H54 (cell line): ENCODE results near the gene TSPAN8.
"Not testable (repeated sequence)": the region's sequence is repeated elsewhere in the genome, so short reads cannot be mapped to it uniquely, and the experiment has no call there.

Experiments used
- DNase-seq: peaks from one replicate; pipeline ENCODE4 v3.0.0; 2011; ENCODE audit warnings: low spot score, mixed read lengths; ENCODE audit not compliant: insufficient read length
- FAIRE-seq: peaks from 3 replicates; lab custom pipeline; 2011; peaks lifted over from hg19 to GRCh38; lab: Jason Lieb, UNC
- POLR2A ChIP-seq: IDR thresholded peaks from 2 replicates; pipeline ENCODE4 v1.6.1; 2011; ENCODE audit warnings: low read depth, mild to moderate bottlenecking, low read length

Gene TSPAN8

DNA sequence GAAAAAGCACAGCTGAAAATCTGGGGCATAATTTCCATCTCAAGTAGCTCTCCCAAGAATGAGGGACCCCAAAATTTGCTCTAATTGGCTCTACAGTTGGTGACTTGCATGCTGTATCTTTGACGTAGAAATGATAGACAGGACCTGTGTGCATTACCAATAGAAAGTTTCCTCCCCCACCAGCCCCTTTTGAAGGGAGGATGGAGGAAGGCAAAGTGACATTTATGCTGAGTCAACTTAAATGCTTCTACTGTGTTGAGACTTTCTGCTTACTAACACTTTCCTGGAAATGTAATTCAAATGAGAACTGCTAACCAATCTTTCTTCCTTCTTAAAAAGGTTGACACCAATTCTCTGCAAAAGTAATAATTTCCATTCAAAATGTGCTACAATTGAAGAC lies 31.9 kb downstream of the TSPAN8 start:
- DNase-seq (no peak), FAIRE-seq (no peak)
- no peak for TF ChIP-seq POLR2A

DNA sequence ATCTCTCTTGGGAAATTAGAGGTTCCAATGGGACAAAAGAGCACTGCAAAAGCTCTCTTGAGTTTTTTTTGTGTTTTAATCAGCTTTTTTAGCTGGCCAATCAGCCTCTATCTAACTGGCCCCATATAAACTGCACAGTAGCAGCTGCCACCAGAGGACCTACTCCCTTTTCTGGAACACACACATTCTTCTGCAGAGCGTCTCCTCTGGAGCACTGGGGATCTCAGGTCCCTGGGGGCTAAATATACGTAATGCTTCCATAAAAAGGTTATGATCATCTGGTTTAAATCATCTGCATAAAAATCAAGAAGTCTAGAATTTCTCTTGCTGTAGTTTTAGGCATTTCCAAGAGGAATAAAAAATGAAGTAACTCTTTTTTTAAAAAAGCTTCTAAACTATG lies 32.3 kb downstream of the TSPAN8 start:
- FAIRE-seq (no peak), DNase-seq (no peak)
- no peak for TF ChIP-seq POLR2A

- no peak for TF ChIP-seq POLR2A
- DNase-seq (no peak), FAIRE-seq (no peak)
Measured at GRCh38 chr12:71124835-71125460, 32.9 kb downstream of the TSPAN8 start.

DNA sequence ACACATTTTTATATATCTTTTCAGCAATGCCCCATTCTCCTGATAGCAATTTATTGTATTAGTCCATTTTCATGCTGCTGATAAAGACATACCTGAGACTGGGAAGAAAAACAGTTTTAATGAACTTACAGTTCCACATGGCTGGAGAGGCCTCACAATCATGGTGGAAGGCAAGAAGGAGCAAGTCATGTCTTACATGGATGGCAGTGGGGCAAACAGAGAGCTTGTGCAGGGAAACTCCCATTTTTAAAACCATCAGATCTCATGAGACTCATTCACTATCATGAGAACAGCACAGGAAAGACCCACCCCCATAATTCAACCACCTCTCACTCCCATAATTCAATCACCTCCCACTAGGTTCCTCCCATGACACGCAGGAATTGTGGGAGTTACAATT lies 44.7 kb downstream of the TSPAN8 start:
- FAIRE-seq, result not testable (repeated sequence)

GRCh38 chr12:71109834-71110233 lies 48.0 kb downstream of the TSPAN8 start:
- FAIRE-seq (no peak), DNase-seq (no peak)
- TF ChIP-seq POLR2A, result no peak

More for the DNA sequence above, 44.7 kb downstream of the TSPAN8 start:
- DNase-seq, result not testable (repeated sequence)

- DNase-seq, result no peak
- TF ChIP-seq POLR2A, result no peak
- no peak for FAIRE-seq
Measured at GRCh38 chr12:71108355-71108754, 49.4 kb downstream of the TSPAN8 start.

GRCh38 chr12:71107936-71108335 lies 49.9 kb downstream of the TSPAN8 start:
- TF ChIP-seq POLR2A, result no peak
- DNase-seq (no peak), FAIRE-seq (no peak)

DNA sequence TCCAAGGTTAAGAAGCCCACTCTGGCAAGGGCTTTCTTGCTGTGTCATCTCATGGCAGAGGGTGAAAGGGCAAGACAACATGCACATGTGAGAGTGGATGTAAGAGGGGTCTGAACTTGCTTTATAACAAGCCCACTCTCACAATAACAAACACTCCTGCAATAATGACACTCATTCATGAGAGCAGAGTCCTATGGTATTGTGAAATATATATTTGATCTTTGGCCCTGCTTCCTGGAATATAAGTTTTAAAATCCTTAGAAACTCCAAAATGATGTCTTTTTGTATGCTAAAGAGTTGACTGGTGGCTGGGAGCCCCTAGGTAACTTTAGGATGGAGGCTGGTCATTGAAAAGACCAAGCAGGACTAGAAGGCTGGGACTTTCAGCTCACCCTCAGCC lies 51.8 kb downstream of the TSPAN8 start:
- DNase-seq (no peak), FAIRE-seq (no peak)
- TF ChIP-seq POLR2A, result no peak

DNA sequence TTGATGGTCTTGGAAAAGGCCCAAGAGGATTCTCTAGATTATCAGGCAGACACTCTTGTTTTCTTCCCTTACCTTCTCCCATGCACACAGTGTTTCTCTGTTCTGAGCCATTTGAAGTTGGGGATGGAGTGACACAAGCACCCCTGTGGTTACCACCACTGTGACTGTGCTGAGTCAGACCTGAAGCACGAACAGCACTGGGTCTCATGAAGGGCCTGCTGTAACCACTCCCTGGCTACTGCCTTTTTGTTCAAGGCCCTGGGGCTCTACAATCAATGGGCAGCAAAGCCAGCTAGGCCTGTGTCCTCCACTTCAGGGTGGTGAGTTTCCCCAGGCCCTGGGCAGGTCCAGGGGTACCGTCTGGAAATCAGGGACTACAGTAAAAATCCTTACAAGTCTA lies 65.5 kb downstream of the TSPAN8 start:
- no peak for TF ChIP-seq POLR2A
- DNase-seq (no peak), FAIRE-seq (peak; percentile 30)

DNA sequence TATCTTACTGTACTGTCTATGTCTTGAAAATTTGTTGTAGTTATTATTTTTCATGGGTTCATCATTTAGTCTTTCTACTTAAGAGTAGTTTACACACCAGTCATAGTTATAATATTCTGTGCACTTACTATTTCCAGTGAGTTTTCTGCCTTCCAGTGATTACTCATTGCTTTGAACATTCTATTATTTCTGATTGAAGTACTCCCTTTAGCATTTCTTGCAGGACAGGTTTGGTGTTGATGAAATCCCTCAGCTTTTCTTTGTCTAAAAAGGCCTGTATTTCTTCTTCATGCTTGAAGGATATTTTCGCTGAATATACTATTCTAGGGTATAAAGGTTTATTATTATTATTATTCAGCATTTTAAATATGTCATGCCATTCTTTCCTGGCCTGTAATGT lies 66.8 kb downstream of the TSPAN8 start:
- no peak for FAIRE-seq
- DNase-seq, result no peak
- no peak for TF ChIP-seq POLR2A

DNA sequence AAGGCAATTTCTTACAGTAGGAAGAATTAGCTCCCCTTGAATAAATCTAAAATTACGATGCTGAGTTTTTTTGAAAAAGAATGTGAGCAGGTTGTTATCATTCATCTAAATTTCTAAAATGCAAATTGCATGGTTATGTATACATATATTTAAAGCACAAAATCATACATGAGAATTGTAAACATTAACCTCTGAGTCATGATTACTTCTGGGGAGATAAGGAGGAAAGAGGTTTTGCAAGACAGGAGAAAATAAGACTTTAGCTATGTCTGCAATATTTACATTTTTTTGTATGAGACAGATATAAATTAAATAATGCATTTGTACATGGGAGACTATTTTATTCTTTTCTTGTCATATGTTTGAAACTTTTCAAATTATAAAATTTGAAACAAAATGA lies 72.2 kb downstream of the TSPAN8 start:
- FAIRE-seq (no peak), DNase-seq (no peak)

GRCh38 chr12:71075743-71076142 lies 82.1 kb downstream of the TSPAN8 start:
- TF ChIP-seq POLR2A, result no peak
- FAIRE-seq (no peak), DNase-seq (no peak)

More for the DNA sequence above, 72.2 kb downstream of the TSPAN8 start:
- TF ChIP-seq POLR2A, result no peak
